HG02970 (cell line): ENCODE results near the gene USP54.
"Not testable (repeated sequence)": the region's sequence is repeated elsewhere in the genome, so short reads cannot be mapped to it uniquely, and the experiment has no call there.

Experiments
- ATAC-seq: cut with Tn5 transposase; IDR thresholded peaks from one replicate; pipeline ENCODE4 v1.9.1; 2021; ENCODE audit warnings: mild to moderate bottlenecking, moderate library complexity, moderate number of reproducible peaks; ENCODE audit not compliant: unreplicated experiment, low FRiP score

USP54 gene

DNA sequence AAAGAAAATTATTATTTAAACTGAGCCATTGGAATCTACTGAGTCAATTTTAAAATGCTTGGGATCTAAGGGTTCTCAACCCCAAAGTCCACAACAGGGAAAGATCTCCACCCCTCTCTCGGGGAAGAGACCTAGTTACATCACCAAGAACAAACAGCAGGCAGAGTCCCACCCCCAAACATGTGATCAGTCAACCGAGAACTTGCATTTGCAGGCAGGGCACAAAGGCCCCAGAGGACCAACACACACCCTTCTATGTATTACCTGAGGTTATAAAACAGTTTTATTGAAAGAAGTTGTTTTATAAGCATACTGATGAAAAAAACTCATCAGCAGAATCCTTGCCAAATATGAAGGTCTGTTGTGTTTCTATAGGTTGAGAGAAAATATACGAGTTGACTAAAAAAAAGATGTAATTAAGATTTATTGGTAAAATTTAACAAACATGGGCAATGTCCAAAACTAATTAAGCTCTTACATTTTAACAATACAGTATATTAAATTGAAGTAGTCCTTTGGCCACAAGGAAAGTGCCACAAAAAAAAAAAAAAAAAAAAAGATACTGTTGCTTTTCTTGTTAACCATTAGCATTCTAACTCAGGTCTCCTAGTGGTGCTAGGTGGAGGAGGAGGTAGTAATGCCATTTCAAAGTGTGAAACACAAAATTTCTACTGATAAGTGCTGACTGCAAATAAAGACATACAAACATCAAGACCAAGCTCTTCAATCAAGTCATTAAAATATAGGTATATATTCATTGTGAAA, 975 bp upstream of the USP54 start:
- ATAC-seq, result no peak

- ATAC-seq, result no peak
Measured at GRCh38 chr10:73589563-73590126, 1.5 kb downstream of the USP54 start.

- ATAC-seq, result no peak
Measured at GRCh38 chr10:73588656-73589055, 2.5 kb downstream of the USP54 start.

DNA sequence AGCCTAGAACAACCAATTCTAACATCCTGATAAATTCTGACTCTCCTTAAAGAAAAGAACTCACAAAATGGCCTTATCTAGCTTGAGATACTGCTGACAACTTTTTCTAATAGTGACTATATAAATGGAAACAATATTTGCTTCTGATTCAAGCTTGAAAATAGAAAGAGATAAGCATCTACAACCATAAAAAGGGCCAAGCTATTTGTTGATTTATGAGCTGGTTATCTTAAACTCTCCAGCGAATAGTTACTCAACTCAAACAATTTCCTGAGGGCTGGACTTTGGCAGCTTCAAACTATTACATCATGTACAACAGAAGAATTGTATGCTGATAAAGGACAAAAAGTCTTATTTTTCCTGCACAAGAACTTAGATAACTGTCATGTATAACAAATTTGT, 4.6 kb downstream of the USP54 start:
- no peak for ATAC-seq

DNA sequence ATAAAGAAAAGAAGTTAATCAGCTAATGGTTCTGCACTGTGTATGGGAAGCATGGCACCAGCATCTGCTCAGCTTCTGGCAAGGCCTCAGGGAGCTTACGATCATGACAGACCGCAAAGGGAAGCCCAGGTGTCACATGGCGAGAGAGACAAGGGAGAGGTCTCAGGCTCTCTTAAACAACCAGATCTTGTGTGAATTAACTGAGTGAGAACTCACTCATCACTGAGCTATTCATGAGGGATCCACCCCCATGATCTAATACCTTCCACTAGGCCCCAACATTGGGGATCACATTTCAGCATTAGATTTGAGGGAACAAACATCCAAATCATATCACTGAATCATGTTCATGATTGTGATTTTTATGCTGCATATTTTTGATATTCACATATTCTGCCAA, 5.8 kb downstream of the USP54 start:
- ATAC-seq, result no peak

DNA sequence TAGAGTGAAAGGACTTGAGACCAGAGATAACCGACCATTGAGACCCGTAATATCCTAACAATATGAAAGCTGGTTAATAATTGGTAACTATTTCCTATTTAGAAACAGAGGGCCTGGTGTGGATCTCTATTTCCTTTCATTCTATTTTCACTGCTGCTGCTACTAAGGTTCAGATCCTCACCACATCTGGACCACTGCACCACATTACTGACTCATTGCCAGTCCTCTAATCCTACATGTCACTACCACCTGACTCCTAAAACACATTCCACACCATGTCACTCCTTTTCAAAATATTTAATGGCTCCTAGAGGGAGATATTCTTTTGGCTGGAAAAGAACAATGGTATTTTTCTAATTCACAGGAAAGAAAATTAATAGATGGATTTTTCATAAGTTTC, 6.4 kb downstream of the USP54 start:
- no peak for ATAC-seq

DNA sequence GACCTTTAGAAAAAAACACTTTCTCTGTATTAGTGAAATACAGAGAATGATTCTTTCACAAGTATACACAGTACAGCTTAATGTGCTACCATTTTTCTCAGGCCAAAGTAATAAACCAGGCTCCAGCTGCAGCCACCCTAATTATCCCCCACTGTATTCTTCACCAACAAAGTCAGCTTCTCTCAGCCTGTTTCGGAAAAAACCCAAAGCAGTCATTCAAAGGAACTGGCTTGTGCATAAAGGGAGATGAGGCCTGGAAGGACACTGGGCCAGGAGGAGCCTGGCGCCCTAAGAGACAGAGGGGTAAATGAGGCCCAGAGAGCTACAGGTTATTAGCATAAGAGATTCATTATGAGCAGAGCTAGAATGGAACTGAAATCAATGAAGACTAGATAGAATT, 9.2 kb downstream of the USP54 start:
- ATAC-seq, result no peak

- not testable (repeated sequence) for ATAC-seq
Measured at GRCh38 chr10:73578927-73579326, 12.2 kb downstream of the USP54 start.

GRCh38 chr10:73577788-73578187, 13.4 kb downstream of the USP54 start:
- ATAC-seq, result no peak

GRCh38 chr10:73576890-73577591, 14.1 kb downstream of the USP54 start:
- ATAC-seq, result no peak

GRCh38 chr10:73576178-73576889, 14.8 kb downstream of the USP54 start:
- no peak for ATAC-seq

DNA sequence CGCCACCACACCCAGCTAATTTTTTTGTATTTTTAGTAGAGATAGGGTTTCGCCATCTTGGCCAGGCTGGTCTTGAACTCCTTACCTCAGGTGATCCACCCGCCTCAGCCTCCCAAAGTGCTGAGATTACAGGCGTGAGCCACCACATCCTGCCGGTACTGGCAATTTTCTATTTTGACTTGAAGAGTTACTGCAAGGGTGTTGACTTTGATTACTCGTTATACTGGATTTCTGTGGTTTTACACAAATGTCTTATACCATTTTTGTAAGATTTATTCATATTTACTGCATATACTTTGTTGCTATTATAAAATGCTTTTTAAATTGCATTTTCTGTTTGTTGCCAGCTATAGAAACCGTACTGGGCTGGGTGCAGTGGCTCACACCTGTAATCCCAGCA, 24.1 kb downstream of the USP54 start:
- not testable (repeated sequence) for ATAC-seq

DNA sequence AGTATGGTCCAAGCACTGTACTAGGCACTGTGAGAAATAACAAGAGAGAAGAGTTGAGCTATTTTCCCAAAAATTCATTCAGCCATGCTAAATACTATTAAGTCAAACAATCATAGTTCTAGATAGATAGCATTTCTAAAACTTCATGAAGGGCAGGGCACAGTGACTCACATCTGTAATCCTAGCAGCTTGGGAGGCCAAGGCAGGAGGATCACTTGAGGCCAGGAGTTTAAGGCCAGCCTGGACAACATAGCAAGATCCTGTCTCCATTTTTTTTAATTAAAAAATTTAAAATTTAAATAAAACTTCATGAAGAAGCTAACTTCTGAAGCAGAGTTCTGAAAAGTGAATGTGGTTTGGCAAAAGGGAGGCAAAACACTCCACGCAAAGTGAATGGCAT, 29.9 kb downstream of the USP54 start:
- no peak for ATAC-seq

GRCh38 chr10:73559590-73559989, 31.6 kb downstream of the USP54 start:
- ATAC-seq, result no peak

- ATAC-seq, result no peak
Measured at GRCh38 chr10:73556855-73557254, 34.3 kb downstream of the USP54 start.

- ATAC-seq, result no peak
Measured at GRCh38 chr10:73554721-73555120, 36.4 kb downstream of the USP54 start.

GRCh38 chr10:73553761-73554160, 37.4 kb downstream of the USP54 start:
- ATAC-seq, result no peak

GRCh38 chr10:73552819-73553715, 38.1 kb downstream of the USP54 start:
- ATAC-seq, result no peak

- no peak for ATAC-seq
Measured at GRCh38 chr10:73551515-73551914, 39.6 kb downstream of the USP54 start.

DNA sequence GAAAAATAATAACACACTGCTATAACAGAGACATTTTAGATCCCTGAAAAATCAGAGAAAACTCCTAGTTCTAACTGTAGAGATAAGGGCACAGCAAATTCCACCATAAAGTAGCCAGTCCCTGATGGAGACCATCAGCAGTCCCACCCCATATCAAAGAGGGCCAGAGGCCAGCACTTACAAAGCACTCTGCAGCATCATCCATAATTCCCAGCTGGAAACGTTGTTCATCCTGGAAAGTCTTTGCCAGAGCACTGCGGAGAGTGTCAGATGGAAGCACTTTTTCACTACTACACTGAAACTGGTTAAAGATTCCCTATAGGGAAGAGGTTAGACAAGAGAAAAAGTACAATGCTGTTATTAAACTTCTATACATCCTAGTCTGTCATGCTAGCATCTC, 45.8 kb downstream of the USP54 start:
- no peak for ATAC-seq
